Measurements from ENCODE around the gene GRIK4.

GRCh38 chr11:120709808-120710207, 198.3 kb downstream of the GRIK4 start:
- TF ChIP-seq CTCF (IDR thresholded peaks at IDR 0.05), result no peak
- TF ChIP-seq POLR2A (IDR thresholded peaks at IDR 0.05), result no peak
